ENCODE measurements around the gene MLH1.
"Not testable (repeated sequence)": the region's sequence is repeated elsewhere in the genome, so short reads cannot be mapped to it uniquely, and the experiment has no call there.

Gene MLH1

GRCh38 chr3:37055077-37055476, 61.8 kb downstream of the MLH1 start:
- not testable (repeated sequence) for H3K18ac ChIP-seq (ENCODE audit: low read depth in 1 of 2, low read length in 2 of 2); H2BK120ac ChIP-seq (ENCODE audit: low read depth, low read length); H3K23ac ChIP-seq (ENCODE audit: low read length in 2 of 2); H3K27ac ChIP-seq (ENCODE audit: low read length, poor library complexity, severe bottlenecking); H2BK5ac ChIP-seq (ENCODE audit: low read depth, low read length, poor library complexity, severe bottlenecking); H4K8ac ChIP-seq (ENCODE audit: low read length); H2AK5ac ChIP-seq (ENCODE audit: low read length, severe bottlenecking); DNase-seq; H3K4me1 ChIP-seq (ENCODE audit: control insufficient read depth, insufficient read depth, low read depth, low read length); H4K91ac ChIP-seq (ENCODE audit: low read length); H3K4me2 ChIP-seq (ENCODE audit: low read length, poor library complexity, severe bottlenecking); H2BK15ac ChIP-seq (ENCODE audit: low read depth, poor library complexity, severe bottlenecking); H3K14ac ChIP-seq (ENCODE audit: low read length in 2 of 2); H3K4me3 ChIP-seq (ENCODE audit: insufficient read depth in 1 of 2, low read depth in 1 of 2, low read length in 2 of 2); H3K4ac ChIP-seq (ENCODE audit: low read depth in 1 of 2, low read length in 2 of 2); H3K9me3 ChIP-seq (ENCODE audit: control insufficient read depth, low read length); H3K27me3 ChIP-seq (ENCODE audit: control insufficient read depth in 1 of 2, insufficient read depth in 1 of 2, low read length in 2 of 2); H2BK12ac ChIP-seq (ENCODE audit: low read length in 2 of 2); H2AFZ ChIP-seq (ENCODE audit: low read depth, low read length)
- WGBS, result 84% methylated on average over 8 of the region's 8 CpGs
- Histone ChIP-seq H3K9ac (ENCODE audit: low read length) (peak overlapping the region; percentile 66), H3K36me3 (ENCODE audit: control insufficient read depth in 1 of 2, insufficient read depth in 2 of 2, low read depth in 1 of 2, low read length in 2 of 2) (peaks cover 39 to 81% of the 10 kb centered on the region in 2 experiments), H3K79me1 (replicated peaks; ENCODE audit: low read length, poor library complexity, severe bottlenecking) (peaks cover 21% of the 10 kb centered on the region)

DNA sequence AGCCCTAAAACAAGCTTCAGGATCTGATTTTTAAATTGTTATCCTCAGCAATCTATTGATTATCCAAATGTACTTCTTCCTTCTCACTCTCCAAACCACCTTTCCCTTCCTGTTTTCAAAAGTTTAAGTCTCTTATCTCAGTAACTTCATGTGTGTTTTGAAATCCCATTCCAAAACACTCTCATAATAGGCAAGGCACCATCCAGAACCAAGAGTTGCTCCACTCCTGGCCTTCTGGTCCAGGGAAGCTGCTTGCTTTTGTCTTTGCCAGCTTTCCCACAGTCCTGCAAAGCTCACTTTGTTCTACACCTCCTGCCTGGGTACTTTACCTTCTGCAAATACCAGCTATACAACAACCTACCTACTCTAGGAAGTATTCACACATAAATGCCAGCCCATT, 63.5 kb downstream of the MLH1 start:
- Histone ChIP-seq H2AK5ac (ENCODE audit: low read length, severe bottlenecking) (no peak overlapping the region), H3K9me3 (ENCODE audit: control insufficient read depth, low read length) (no peaks in the 10 kb centered on the region), H3K23ac (ENCODE audit: low read length in 2 of 2) (no peak overlapping the region), H3K9ac (ENCODE audit: low read length) (no peak overlapping the region), H3K4me1 (ENCODE audit: control insufficient read depth, insufficient read depth, low read depth, low read length) (no peaks in the 10 kb centered on the region), H3K36me3 (ENCODE audit: control insufficient read depth in 1 of 2, insufficient read depth in 2 of 2, low read depth in 1 of 2, low read length in 2 of 2) (peaks cover 38 to 78% of the 10 kb centered on the region in 2 experiments), H3K4me3 (ENCODE audit: insufficient read depth in 1 of 2, low read depth in 1 of 2, low read length in 2 of 2) (no peak overlapping the region), H3K79me1 (replicated peaks; ENCODE audit: low read length, poor library complexity, severe bottlenecking) (peaks cover 19% of the 10 kb centered on the region), H4K8ac (ENCODE audit: low read length) (no peak overlapping the region), H2BK12ac (ENCODE audit: low read length in 2 of 2) (no peak overlapping the region), H2AFZ (ENCODE audit: low read depth, low read length) (no peak overlapping the region), H2BK15ac (ENCODE audit: low read depth, poor library complexity, severe bottlenecking) (no peak overlapping the region), H2BK120ac (ENCODE audit: low read depth, low read length) (no peak overlapping the region), H3K14ac (ENCODE audit: low read length in 2 of 2) (no peak overlapping the region), H3K27me3 (ENCODE audit: control insufficient read depth in 1 of 2, insufficient read depth in 1 of 2, low read length in 2 of 2) (no peaks in the 10 kb centered on the region), H2BK5ac (ENCODE audit: low read depth, low read length, poor library complexity, severe bottlenecking) (no peak overlapping the region), H3K4me2 (ENCODE audit: low read length, poor library complexity, severe bottlenecking) (no peak overlapping the region), H4K91ac (ENCODE audit: low read length) (no peak overlapping the region), H3K4ac (ENCODE audit: low read depth in 1 of 2, low read length in 2 of 2) (no peak overlapping the region), H3K27ac (ENCODE audit: low read length, poor library complexity, severe bottlenecking) (no peak overlapping the region), H3K18ac (ENCODE audit: low read depth in 1 of 2, low read length in 2 of 2) (no peak overlapping the region)
- DNase-seq, result no peak

DNA sequence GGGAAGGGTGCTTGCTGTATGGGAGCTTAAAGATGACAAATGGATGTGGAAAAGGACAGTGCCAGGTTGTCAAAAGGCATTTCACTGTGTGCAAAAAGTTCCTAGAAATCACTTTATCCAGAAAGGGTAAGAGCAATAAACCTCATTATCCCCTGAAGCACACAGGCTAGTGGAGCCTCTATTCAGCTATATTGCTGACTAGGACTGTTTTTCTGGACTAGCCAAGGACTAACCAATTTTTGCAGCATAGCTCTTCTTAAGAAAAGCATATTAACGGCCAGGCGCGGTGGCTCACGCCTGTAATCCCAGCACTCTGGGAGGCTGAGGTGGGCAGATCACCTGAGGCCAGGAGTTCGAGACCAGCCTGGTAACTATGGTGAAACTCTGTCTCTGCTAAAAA, 64.8 kb downstream of the MLH1 start:
- H3K14ac ChIP-seq (ENCODE audit: low read length in 2 of 2), result no peak overlapping the region
- H3K23ac ChIP-seq (ENCODE audit: low read length in 2 of 2), result no peak overlapping the region
- H2AFZ ChIP-seq (ENCODE audit: low read depth, low read length), result no peak overlapping the region
- no peak overlapping the region for H3K4me3 ChIP-seq (ENCODE audit: insufficient read depth in 1 of 2, low read depth in 1 of 2, low read length in 2 of 2)
- H4K91ac ChIP-seq (ENCODE audit: low read length), result no peak overlapping the region
- no peak overlapping the region for H2AK5ac ChIP-seq (ENCODE audit: low read length, severe bottlenecking)
- no peak overlapping the region for H3K9ac ChIP-seq (ENCODE audit: low read length)
- H3K36me3 ChIP-seq (ENCODE audit: control insufficient read depth in 1 of 2, insufficient read depth in 2 of 2, low read depth in 1 of 2, low read length in 2 of 2), result peaks cover 32 to 78% of the 10 kb centered on the region in 2 experiments
- no peak overlapping the region for H2BK12ac ChIP-seq (ENCODE audit: low read length in 2 of 2)
- H3K79me1 ChIP-seq (replicated peaks; ENCODE audit: low read length, poor library complexity, severe bottlenecking), result peaks cover 20% of the 10 kb centered on the region
- no peak overlapping the region for H2BK120ac ChIP-seq (ENCODE audit: low read depth, low read length)
- no peak overlapping the region for H4K8ac ChIP-seq (ENCODE audit: low read length)
- H3K4ac ChIP-seq (ENCODE audit: low read depth in 1 of 2, low read length in 2 of 2), result no peak overlapping the region
- no peak for DNase-seq
- 99% methylated on average over 5 of the region's 5 CpGs for WGBS
- H3K27ac ChIP-seq (ENCODE audit: low read length, poor library complexity, severe bottlenecking), result no peak overlapping the region
- no peaks in the 10 kb centered on the region for H3K4me1 ChIP-seq (ENCODE audit: control insufficient read depth, insufficient read depth, low read depth, low read length)
- H2BK5ac ChIP-seq (ENCODE audit: low read depth, low read length, poor library complexity, severe bottlenecking), result no peak overlapping the region
- H3K9me3 ChIP-seq (ENCODE audit: control insufficient read depth, low read length), result no peaks in the 10 kb centered on the region
- no peak overlapping the region for H3K4me2 ChIP-seq (ENCODE audit: low read length, poor library complexity, severe bottlenecking)
- H3K27me3 ChIP-seq (ENCODE audit: control insufficient read depth in 1 of 2, insufficient read depth in 1 of 2, low read length in 2 of 2), result no peaks in the 10 kb centered on the region
- H2BK15ac ChIP-seq (ENCODE audit: low read depth, poor library complexity, severe bottlenecking), result no peak overlapping the region
- no peak overlapping the region for H3K18ac ChIP-seq (ENCODE audit: low read depth in 1 of 2, low read length in 2 of 2)

DNA sequence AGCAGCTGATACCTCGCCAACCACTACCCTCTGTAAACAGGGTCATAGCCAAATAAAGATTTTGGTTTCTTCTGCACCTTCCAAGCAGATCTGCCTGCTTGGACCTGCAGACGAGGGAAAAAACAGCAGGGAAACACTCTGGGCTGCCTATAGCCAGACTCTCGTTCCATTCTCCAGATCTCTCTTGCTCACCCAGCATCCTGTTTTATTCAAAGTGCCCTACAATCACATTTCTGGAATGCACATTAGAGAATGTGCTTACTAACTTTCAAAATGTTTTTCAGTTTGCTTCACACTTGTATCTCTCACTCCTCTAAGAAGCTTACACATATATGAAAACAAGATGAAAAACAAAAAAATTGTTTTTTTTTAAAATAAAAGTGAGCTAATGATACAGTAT, 71.4 kb downstream of the MLH1 start:
- Histone ChIP-seq H3K4me1 (ENCODE audit: control insufficient read depth, insufficient read depth, low read depth, low read length) (peaks cover 1% of the 10 kb centered on the region), H3K9ac (ENCODE audit: low read length) (no peak overlapping the region), H2BK15ac (ENCODE audit: low read depth, poor library complexity, severe bottlenecking) (no peak overlapping the region), H2BK5ac (ENCODE audit: low read depth, low read length, poor library complexity, severe bottlenecking) (peak overlapping the region; percentile 21), H4K91ac (ENCODE audit: low read length) (no peak overlapping the region), H3K36me3 (ENCODE audit: control insufficient read depth in 1 of 2, insufficient read depth in 2 of 2, low read depth in 1 of 2, low read length in 2 of 2) (peaks cover 12 to 89% of the 10 kb centered on the region in 2 experiments), H3K18ac (ENCODE audit: low read depth in 1 of 2, low read length in 2 of 2) (no peak overlapping the region), H3K4me3 (ENCODE audit: insufficient read depth in 1 of 2, low read depth in 1 of 2, low read length in 2 of 2) (no peak overlapping the region), H3K27ac (ENCODE audit: low read length, poor library complexity, severe bottlenecking) (peak overlapping the region; percentile 12), H3K27me3 (ENCODE audit: control insufficient read depth in 1 of 2, insufficient read depth in 1 of 2, low read length in 2 of 2) (no peaks in the 10 kb centered on the region), H3K4me2 (ENCODE audit: low read length, poor library complexity, severe bottlenecking) (no peak overlapping the region), H3K14ac (ENCODE audit: low read length in 2 of 2) (no peak overlapping the region), H4K8ac (ENCODE audit: low read length) (no peak overlapping the region), H3K23ac (ENCODE audit: low read length in 2 of 2) (no peak overlapping the region), H3K9me3 (ENCODE audit: control insufficient read depth, low read length) (no peaks in the 10 kb centered on the region), H3K4ac (ENCODE audit: low read depth in 1 of 2, low read length in 2 of 2) (no peak overlapping the region), H3K79me1 (replicated peaks; ENCODE audit: low read length, poor library complexity, severe bottlenecking) (peaks cover 17% of the 10 kb centered on the region), H2BK12ac (ENCODE audit: low read length in 2 of 2) (no peak overlapping the region), H2BK120ac (ENCODE audit: low read depth, low read length) (no peak overlapping the region), H2AFZ (ENCODE audit: low read depth, low read length) (no peak overlapping the region), H2AK5ac (ENCODE audit: low read length, severe bottlenecking) (no peak overlapping the region)
- no peak for DNase-seq
- 82% methylated on average over 3 of the region's 3 CpGs for WGBS

All from mesenchymal stem cell (in vitro differentiated cells and primary cell).